SU-DHL-6 (cell line): ENCODE measurements around the gene ARHGAP44.
"Not testable (repeated sequence)": the region's sequence is repeated elsewhere in the genome, so short reads cannot be mapped to it uniquely, and the experiment has no call there.

Experiments
- H2AFZ ChIP-seq: fragments of 200-600 bp; sonication (generic); 2 replicates; pipeline ENCODE4 v1.6.1; 2014; ENCODE audit warnings: low read depth, mild to moderate bottlenecking, moderate library complexity, mixed read lengths, antibody characterized with exemption, low read length; ENCODE audit not compliant: severe bottlenecking
- H3F3A ChIP-seq: fragments of 200-600 bp; shearing (Covaris generic); 2 replicates; pipeline ENCODE4 v1.6.0; 2016; ENCODE audit warnings: antibody characterized with exemption, mild to moderate bottlenecking; ENCODE audit not compliant: insufficient read depth
- H3K27ac ChIP-seq: fragments of 200-600 bp; sonication (generic); 2 replicates; pipeline ENCODE4 v1.5.1; 2016; ENCODE audit warnings: low read depth, mild to moderate bottlenecking, low read length, moderate library complexity, mixed read lengths
- H3K27me3 ChIP-seq: fragments of 200-600 bp; sonication (generic), shearing (Covaris generic); 2 replicates; pipeline ENCODE4 v1.6.0; 2014; ENCODE audit warnings: mild to moderate bottlenecking, low read length
- H3K36me3 ChIP-seq: fragments of 200-600 bp; sonication (generic); 2 replicates; pipeline ENCODE4 v1.6.1; 2014; ENCODE audit warnings: mild to moderate bottlenecking, low read length, mixed read lengths
- H3K4me2 ChIP-seq: fragments of 300-600, 200-600 bp; shearing (Covaris generic), sonication (generic); 2 replicates; pipeline ENCODE4 v1.6.0; 2014; ENCODE audit warnings: low read length, low read depth, mild to moderate bottlenecking; ENCODE audit not compliant: poor library complexity, severe bottlenecking
- H3K4me3 ChIP-seq: fragments of 200-600 bp; sonication (generic); 2 replicates; pipeline ENCODE4 v1.5.1; 2014; ENCODE audit warnings: antibody characterized with exemption, low read length, mild to moderate bottlenecking, mixed read lengths; ENCODE audit not compliant: insufficient read depth, poor library complexity, severe bottlenecking
- H3K79me2 ChIP-seq: fragments of 200-600 bp; sonication (generic); 2 replicates; pipeline ENCODE4 v1.6.1; 2014; ENCODE audit warnings: mild to moderate bottlenecking, low read length, moderate library complexity; ENCODE audit not compliant: insufficient read depth
- H3K9ac ChIP-seq: fragments of 200-600 bp; sonication (generic); 2 replicates; pipeline ENCODE4 v1.7.0; 2014; ENCODE audit warnings: mild to moderate bottlenecking, low read length
- H3K9me2 ChIP-seq: fragments of 200-600 bp; sonication (generic); replicated peaks from 2 replicates; pipeline ENCODE4 v1.6.1; 2014; ENCODE audit warnings: low read length; ENCODE audit not compliant: insufficient read depth
- H3K9me3 ChIP-seq: fragments of 200-600 bp; sonication (generic); 2 replicates; pipeline ENCODE4 v1.6.1; 2014; ENCODE audit warnings: low read length, mixed read lengths; ENCODE audit not compliant: insufficient read depth
- H4K20me1 ChIP-seq: fragments of 200-600 bp; sonication (generic); 2 replicates; pipeline ENCODE4 v1.6.1; 2014; ENCODE audit warnings: low read depth, mild to moderate bottlenecking, antibody characterized with exemption, low read length, moderate library complexity, mixed read lengths
- EZH2phosphoT487 ChIP-seq: fragments of 200-600 bp; sonication (generic), shearing (Covaris generic); conservative IDR thresholded peaks from 2 replicates; pipeline ENCODE4 v1.6.1; 2018; ENCODE audit warnings: mild to moderate bottlenecking, antibody characterized with exemption, low read length, moderate library complexity, mixed read lengths
- TF ChIP-seq, protein P1 (sequence below): fragments of 200-600 bp; sonication (generic); IDR thresholded peaks from one replicate; pipeline ENCODE4 v1.5.1; 2017; ENCODE audit warnings: antibody characterized with exemption, mild to moderate bottlenecking, low read length, moderate library complexity; ENCODE audit not compliant: insufficient read depth, poor library complexity, severe bottlenecking

ARHGAP44 gene

DNA sequence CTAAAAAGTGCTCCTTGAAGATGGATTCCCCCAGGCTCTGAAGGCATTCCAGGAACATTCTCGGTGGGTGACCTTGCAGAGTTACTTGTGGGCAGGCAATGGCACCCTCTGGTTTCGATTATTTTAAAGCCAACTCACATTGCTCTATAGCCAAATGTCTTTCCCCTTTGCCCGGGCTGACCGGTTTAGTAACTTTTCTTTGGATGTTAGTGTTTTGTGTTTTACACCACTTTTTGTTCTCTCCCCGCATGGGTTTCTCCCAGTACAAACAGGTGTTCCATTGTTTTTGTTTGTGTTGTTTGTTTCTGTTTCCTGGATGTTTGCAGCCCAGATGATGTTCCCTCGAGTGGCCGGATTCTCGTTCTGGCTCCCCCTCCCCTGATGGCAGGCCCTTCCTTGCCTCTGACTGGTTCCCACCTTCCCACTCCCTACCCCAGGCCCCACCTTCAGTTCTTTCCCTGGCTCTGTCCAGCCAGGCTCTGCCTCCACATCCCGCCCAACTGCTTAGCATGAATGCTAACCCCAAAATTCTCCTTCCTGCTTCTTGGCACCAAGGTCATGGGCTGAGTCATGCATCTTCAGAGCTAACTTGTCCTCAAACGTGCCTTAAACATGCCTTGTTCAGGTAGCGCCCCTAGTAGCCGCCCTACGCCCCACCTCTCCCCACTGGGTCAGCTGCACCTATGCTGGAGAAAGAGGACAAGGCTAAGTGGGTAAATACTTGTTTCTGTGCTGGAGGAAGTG, 187.9 kb downstream of the ARHGAP44 start:
- Histone ChIP-seq H3K27ac (no peak overlapping the region), H3K27me3 (no peaks in the 10 kb centered on the region), H2AFZ (no peak overlapping the region), H3F3A (no peaks in the 10 kb centered on the region), H3K9me2 (no peaks in the 10 kb centered on the region), H3K79me2 (no peaks in the 10 kb centered on the region), H3K4me3 (no peak overlapping the region), H3K36me3 (no peaks in the 10 kb centered on the region), H3K4me2 (no peak overlapping the region), H3K9me3 (no peaks in the 10 kb centered on the region), H3K9ac (no peak overlapping the region), H4K20me1 (no peaks in the 10 kb centered on the region)
- no peak for TF ChIP-seq EZH2phosphoT487
- TF ChIP-seq, protein P1, sequence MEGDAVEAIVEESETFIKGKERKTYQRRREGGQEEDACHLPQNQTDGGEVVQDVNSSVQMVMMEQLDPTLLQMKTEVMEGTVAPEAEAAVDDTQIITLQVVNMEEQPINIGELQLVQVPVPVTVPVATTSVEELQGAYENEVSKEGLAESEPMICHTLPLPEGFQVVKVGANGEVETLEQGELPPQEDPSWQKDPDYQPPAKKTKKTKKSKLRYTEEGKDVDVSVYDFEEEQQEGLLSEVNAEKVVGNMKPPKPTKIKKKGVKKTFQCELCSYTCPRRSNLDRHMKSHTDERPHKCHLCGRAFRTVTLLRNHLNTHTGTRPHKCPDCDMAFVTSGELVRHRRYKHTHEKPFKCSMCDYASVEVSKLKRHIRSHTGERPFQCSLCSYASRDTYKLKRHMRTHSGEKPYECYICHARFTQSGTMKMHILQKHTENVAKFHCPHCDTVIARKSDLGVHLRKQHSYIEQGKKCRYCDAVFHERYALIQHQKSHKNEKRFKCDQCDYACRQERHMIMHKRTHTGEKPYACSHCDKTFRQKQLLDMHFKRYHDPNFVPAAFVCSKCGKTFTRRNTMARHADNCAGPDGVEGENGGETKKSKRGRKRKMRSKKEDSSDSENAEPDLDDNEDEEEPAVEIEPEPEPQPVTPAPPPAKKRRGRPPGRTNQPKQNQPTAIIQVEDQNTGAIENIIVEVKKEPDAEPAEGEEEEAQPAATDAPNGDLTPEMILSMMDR: no peak

DNA sequence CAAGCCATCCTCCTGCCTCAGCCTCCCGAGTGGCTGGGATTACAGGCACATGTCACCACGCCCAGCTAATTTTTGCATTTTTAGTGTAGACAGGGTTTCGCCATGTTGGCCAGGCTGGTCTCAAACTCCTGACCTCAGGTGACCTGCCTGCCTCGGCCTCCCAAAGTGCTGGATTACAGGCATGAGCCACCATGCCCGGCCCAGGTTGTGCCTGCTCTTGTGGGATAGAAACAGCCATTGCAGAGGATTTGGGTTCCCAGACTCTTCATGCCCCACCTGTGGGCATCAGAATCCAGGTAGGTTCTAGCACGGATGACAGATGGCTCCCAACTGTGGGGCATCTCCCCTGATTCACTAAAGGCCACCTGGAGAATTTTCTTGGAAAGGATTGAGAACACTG, 189.5 kb downstream of the ARHGAP44 start:
- not testable (repeated sequence) for H3K36me3 ChIP-seq, H3K27ac ChIP-seq, H3K4me2 ChIP-seq, H3F3A ChIP-seq, H4K20me1 ChIP-seq, H3K79me2 ChIP-seq, H3K9ac ChIP-seq, H2AFZ ChIP-seq, H3K27me3 ChIP-seq, H3K9me3 ChIP-seq, H3K9me2 ChIP-seq, H3K4me3 ChIP-seq

DNA sequence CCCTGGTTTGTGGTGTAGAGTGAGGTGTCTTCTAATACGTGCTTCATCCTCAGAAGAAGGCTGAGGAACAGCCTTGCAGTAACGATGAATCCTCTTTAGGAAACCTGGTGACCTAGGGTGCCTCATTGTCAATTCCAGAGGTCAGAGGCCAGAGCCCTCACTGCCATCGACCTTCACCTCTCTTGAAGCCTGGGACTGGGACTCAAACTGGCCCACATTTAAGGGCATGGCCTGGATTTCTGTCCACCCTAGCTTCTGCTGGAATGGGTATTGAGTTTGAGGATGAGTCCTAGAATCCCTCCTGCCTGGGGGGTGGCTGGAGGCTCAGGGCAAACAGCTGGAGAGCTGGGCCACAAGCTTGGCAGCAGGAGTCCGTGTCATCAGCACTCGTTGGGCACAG, 189.9 kb downstream of the ARHGAP44 start:
- TF ChIP-seq, protein P1: no peak
- no peak for TF ChIP-seq EZH2phosphoT487
- Histone ChIP-seq H3K9me2 (no peaks in the 10 kb centered on the region), H3K27me3 (no peaks in the 10 kb centered on the region), H3K4me3 (no peak overlapping the region), H3F3A (no peaks in the 10 kb centered on the region), H3K4me2 (no peak overlapping the region), H3K36me3 (no peaks in the 10 kb centered on the region), H3K9ac (no peak overlapping the region), H3K79me2 (no peaks in the 10 kb centered on the region), H2AFZ (no peak overlapping the region), H3K27ac (no peak overlapping the region), H3K9me3 (no peaks in the 10 kb centered on the region), H4K20me1 (no peaks in the 10 kb centered on the region)

DNA sequence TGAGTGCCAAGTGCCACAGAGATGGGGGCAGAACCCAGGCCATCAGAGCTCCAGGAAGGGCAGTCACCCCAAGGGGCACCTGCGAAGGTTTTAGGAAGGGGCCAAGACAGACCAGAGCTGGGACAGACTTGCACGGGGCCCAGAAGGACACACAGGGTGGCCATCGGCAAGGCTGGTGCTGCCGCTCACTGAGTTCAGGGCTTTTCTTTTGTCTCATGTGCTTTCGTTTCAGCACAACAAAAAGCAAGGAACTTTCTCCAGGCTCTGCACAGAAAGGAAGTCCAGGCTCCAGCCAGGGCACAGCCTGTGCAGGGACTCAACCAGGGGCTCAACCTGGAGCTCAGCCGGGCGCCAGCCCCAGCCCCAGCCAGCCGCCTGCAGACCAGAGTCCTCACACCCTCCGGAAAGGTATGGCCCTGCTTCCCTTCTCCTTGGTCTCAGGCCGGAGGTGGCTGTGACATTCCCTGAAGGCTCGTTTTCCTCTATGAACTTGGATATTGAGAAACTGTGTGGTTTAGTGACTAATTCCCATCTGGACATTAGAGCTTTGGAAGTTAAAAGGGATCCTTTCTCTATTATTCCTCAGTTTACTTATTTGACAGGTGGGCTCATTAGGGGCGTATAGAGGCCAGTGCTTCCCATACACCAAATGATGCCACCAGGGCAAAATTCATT, 190.7 kb downstream of the ARHGAP44 start:
- no peaks in the 10 kb centered on the region for H3K9me2 ChIP-seq
- H3K27me3 ChIP-seq: no peaks in the 10 kb centered on the region
- H2AFZ ChIP-seq: no peak overlapping the region
- no peaks in the 10 kb centered on the region for H3K9me3 ChIP-seq
- no peaks in the 10 kb centered on the region for H3K36me3 ChIP-seq
- no peak overlapping the region for H3K4me2 ChIP-seq
- no peak overlapping the region for H3K4me3 ChIP-seq
- H3F3A ChIP-seq: no peaks in the 10 kb centered on the region
- no peaks in the 10 kb centered on the region for H3K79me2 ChIP-seq
- no peak overlapping the region for H3K9ac ChIP-seq
- no peaks in the 10 kb centered on the region for H4K20me1 ChIP-seq
- TF ChIP-seq, protein P1: no peak
- no peak for TF ChIP-seq EZH2phosphoT487
- H3K27ac ChIP-seq: no peak overlapping the region
